WTC11 (cell line): ENCODE results near the gene U2SURP. TPM values are rescaled to one million over a fixed set of nuclear protein-coding genes. Genes with fewer than 3 reads are reported as not detected.

Source experiments
- ATAC-seq: fragments of 200-7000 bp; cut with Tn5 transposase; 2 replicates; pipeline ENCODE4 v1.10.0; 2021; ENCODE audit warnings: mild to moderate bottlenecking, moderate library complexity
- CTCF ChIA-PET: fragments of 300-600 bp; sonication (Branson Sonifier 250); formaldehyde crosslinking; loops from one replicate; lab custom pipeline; 2021; ENCODE audit warnings: antibody characterized with exemption; lab: Charles Lee
- POLR2A ChIA-PET: fragments of 350-600 bp; sonication (Branson Sonifier 250); formaldehyde crosslinking; loops from one replicate; lab custom pipeline; 2021; ENCODE audit warnings: antibody characterized with exemption; lab: Charles Lee
- DNase-seq: peaks from one replicate; pipeline ENCODE4 v3.0.0; 2021; ENCODE audit warnings: low spot score
- H3K27ac Mint-ChIP-seq: 2 replicates; pipeline ENCODE4 v1.8.0; 2021; ENCODE audit warnings: mixed read lengths
- H3K27me3 Mint-ChIP-seq: 2 replicates; pipeline ENCODE4 v1.8.0; 2021; ENCODE audit warnings: low read depth, mild to moderate bottlenecking, moderate library complexity, mixed read lengths
- H3K36me3 Mint-ChIP-seq: 2 replicates; pipeline ENCODE4 v1.8.0; 2021; ENCODE audit warnings: mixed read lengths
- H3K4me1 Mint-ChIP-seq: 2 replicates; pipeline ENCODE4 v1.8.0; 2022; ENCODE audit warnings: mixed read lengths
- H3K4me3 Mint-ChIP-seq: 2 replicates; pipeline ENCODE4 v1.8.0; 2021; ENCODE audit warnings: mild to moderate bottlenecking, moderate library complexity, mixed read lengths
- H3K9me3 Mint-ChIP-seq: 2 replicates; pipeline ENCODE4 v1.8.0; 2021; ENCODE audit warnings: mixed read lengths
- ATF1 ChIP-seq: sonication (generic); formaldehyde crosslinking; IDR thresholded peaks from 2 replicates; pipeline ENCODE4 v1.8.1; 2023; ENCODE audit warnings: mild to moderate bottlenecking, moderate library complexity, missing genetic modification reagents
- CREM ChIP-seq: sonication (generic); formaldehyde crosslinking; IDR thresholded peaks from 2 replicates; pipeline ENCODE4 v1.8.1; 2022; ENCODE audit warnings: mild to moderate bottlenecking, missing genetic modification reagents, moderate library complexity
- ESRRA ChIP-seq: sonication (generic); formaldehyde crosslinking; IDR thresholded peaks from 2 replicates; pipeline ENCODE4 v1.8.1; 2022; ENCODE audit warnings: mild to moderate bottlenecking, missing genetic modification reagents, borderline replicate concordance
- ETV6 ChIP-seq: sonication (generic); formaldehyde crosslinking; IDR thresholded peaks from 2 replicates; pipeline ENCODE4 v1.8.1; 2022; ENCODE audit warnings: mild to moderate bottlenecking, missing genetic modification reagents
- FOXK1 ChIP-seq: sonication (generic); formaldehyde crosslinking; IDR thresholded peaks from 2 replicates; pipeline ENCODE4 v1.8.0; 2022; ENCODE audit warnings: mild to moderate bottlenecking, moderate library complexity, missing genetic modification reagents
- JUN ChIP-seq: sonication (generic); formaldehyde crosslinking; IDR thresholded peaks from 2 replicates; pipeline ENCODE4 v1.8.0; 2023; ENCODE audit warnings: mild to moderate bottlenecking, missing genetic modification reagents
- SOX15 ChIP-seq: fragments of 250-450 bp; sonication (Bioruptor Pico); IDR thresholded peaks from 2 replicates; pipeline ENCODE4 v1.9.0; 2021; ENCODE audit warnings: mild to moderate bottlenecking
- ZNF138 ChIP-seq: sonication (generic); formaldehyde crosslinking; conservative IDR thresholded peaks from 2 replicates; pipeline ENCODE4 v1.8.1; 2022; ENCODE audit warnings: mild to moderate bottlenecking, moderate library complexity, missing genetic modification reagents
- total RNA-seq: library from RNA; stranded (reverse); gene quantifications from 3 replicates; pipeline ENCODE4 v1.2.3, GENCODE V29; 2021
- TF ChIP-seq, protein P1 (sequence below): sonication (generic); formaldehyde crosslinking; IDR thresholded peaks from 2 replicates; pipeline ENCODE4 v1.8.1; 2023; ENCODE audit warnings: mild to moderate bottlenecking, missing genetic modification reagents, borderline replicate concordance
- TF ChIP-seq, protein P2 (sequence below): sonication (generic); formaldehyde crosslinking; IDR thresholded peaks from 2 replicates; pipeline ENCODE4 v1.8.0; 2023; ENCODE audit warnings: missing genetic modification reagents, mild to moderate bottlenecking, borderline replicate concordance
- TF ChIP-seq, protein P3 (sequence below): fragments of 200-600 bp; IDR thresholded peaks from 2 replicates; pipeline ENCODE4 v1.8.0; 2022; ENCODE audit warnings: antibody characterized with exemption
- TF ChIP-seq, protein P4 (sequence below): fragments of 250-450 bp; sonication (Bioruptor Pico); IDR thresholded peaks from 2 replicates; pipeline ENCODE4 v2.1.2; 2022; ENCODE audit warnings: mild to moderate bottlenecking, moderate library complexity
- TF ChIP-seq, protein P5 (sequence below): fragments of 250-450 bp; sonication (Bioruptor Pico); IDR thresholded peaks from 2 replicates; pipeline ENCODE4 v1.9.0; 2021; ENCODE audit warnings: mild to moderate bottlenecking, borderline replicate concordance

The U2SURP gene
- total RNA-seq, 1 experiment from 2014 or later, result 133 TPM

DNA sequence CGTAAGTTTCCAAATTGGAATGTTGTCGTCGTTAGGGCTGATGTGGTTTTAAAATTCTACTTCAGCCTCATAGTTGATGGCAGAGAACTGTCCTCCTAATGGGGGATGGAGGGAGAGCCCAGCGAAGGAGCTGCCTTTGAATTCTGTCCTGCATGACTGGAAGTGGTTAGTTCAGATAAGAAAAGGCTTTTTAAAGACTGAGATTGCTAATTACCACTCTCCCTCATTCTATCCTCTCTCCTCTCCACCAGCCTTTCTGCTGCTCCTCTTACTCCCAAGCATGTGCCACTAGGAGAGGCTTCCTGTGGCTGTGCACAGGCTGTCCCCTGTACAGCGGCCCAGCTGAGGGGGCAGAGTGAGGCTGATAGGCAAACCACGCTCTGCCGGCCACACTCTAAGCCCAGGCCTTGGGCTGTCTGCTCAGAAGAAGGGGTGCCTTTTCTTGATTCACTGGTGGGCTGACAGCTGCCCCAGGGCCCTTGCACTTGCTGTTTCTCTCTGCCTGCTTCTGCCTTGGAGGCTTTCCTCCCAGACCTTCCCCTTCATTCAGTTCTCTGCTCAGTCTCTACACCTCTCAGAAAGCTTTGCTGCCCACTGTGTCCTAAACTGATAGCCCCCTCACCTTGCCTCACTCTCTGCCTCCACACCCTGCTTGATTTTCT lies 29.1 kb upstream of the U2SURP start:
- Mint-ChIP-seq H3K27ac (no peak overlapping the region), H3K27me3 (no peaks in the 10 kb centered on the region; the same call in none of the 2 replicates), H3K4me3 (no peak overlapping the region), H3K9me3 (no peaks in the 10 kb centered on the region), H3K4me1 (no peaks in the 10 kb centered on the region)
- CTCF ChIA-PET, result interaction anchor here (0.6 to 1.2 kb wide), 3 partner anchors 9 to 41 kb away, joined by 4 to 8 read pairs (median 4); no protein-coding TSS in a partner anchor
- TF ChIP-seq, protein P1, sequence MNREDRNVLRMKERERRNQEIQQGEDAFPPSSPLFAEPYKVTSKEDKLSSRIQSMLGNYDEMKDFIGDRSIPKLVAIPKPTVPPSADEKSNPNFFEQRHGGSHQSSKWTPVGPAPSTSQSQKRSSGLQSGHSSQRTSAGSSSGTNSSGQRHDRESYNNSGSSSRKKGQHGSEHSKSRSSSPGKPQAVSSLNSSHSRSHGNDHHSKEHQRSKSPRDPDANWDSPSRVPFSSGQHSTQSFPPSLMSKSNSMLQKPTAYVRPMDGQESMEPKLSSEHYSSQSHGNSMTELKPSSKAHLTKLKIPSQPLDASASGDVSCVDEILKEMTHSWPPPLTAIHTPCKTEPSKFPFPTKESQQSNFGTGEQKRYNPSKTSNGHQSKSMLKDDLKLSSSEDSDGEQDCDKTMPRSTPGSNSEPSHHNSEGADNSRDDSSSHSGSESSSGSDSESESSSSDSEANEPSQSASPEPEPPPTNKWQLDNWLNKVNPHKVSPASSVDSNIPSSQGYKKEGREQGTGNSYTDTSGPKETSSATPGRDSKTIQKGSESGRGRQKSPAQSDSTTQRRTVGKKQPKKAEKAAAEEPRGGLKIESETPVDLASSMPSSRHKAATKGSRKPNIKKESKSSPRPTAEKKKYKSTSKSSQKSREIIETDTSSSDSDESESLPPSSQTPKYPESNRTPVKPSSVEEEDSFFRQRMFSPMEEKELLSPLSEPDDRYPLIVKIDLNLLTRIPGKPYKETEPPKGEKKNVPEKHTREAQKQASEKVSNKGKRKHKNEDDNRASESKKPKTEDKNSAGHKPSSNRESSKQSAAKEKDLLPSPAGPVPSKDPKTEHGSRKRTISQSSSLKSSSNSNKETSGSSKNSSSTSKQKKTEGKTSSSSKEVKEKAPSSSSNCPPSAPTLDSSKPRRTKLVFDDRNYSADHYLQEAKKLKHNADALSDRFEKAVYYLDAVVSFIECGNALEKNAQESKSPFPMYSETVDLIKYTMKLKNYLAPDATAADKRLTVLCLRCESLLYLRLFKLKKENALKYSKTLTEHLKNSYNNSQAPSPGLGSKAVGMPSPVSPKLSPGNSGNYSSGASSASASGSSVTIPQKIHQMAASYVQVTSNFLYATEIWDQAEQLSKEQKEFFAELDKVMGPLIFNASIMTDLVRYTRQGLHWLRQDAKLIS (CRISPR knock-in tag), result no peak
- TF ChIP-seq ETV6 (CRISPR knock-in tag) (no peak), ZNF138 (CRISPR knock-in tag) (no peak), ESRRA (CRISPR knock-in tag) (no peak), SOX15 (CRISPR knock-in tag) (no peak), CREM (CRISPR knock-in tag) (no peak), ATF1 (CRISPR knock-in tag) (no peak), JUN (CRISPR knock-in tag) (no peak), FOXK1 (CRISPR knock-in tag) (no peak)
- TF ChIP-seq, protein P2, sequence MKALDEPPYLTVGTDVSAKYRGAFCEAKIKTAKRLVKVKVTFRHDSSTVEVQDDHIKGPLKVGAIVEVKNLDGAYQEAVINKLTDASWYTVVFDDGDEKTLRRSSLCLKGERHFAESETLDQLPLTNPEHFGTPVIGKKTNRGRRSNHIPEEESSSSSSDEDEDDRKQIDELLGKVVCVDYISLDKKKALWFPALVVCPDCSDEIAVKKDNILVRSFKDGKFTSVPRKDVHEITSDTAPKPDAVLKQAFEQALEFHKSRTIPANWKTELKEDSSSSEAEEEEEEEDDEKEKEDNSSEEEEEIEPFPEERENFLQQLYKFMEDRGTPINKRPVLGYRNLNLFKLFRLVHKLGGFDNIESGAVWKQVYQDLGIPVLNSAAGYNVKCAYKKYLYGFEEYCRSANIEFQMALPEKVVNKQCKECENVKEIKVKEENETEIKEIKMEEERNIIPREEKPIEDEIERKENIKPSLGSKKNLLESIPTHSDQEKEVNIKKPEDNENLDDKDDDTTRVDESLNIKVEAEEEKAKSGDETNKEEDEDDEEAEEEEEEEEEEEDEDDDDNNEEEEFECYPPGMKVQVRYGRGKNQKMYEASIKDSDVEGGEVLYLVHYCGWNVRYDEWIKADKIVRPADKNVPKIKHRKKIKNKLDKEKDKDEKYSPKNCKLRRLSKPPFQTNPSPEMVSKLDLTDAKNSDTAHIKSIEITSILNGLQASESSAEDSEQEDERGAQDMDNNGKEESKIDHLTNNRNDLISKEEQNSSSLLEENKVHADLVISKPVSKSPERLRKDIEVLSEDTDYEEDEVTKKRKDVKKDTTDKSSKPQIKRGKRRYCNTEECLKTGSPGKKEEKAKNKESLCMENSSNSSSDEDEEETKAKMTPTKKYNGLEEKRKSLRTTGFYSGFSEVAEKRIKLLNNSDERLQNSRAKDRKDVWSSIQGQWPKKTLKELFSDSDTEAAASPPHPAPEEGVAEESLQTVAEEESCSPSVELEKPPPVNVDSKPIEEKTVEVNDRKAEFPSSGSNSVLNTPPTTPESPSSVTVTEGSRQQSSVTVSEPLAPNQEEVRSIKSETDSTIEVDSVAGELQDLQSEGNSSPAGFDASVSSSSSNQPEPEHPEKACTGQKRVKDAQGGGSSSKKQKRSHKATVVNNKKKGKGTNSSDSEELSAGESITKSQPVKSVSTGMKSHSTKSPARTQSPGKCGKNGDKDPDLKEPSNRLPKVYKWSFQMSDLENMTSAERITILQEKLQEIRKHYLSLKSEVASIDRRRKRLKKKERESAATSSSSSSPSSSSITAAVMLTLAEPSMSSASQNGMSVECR, result no peak
- TF ChIP-seq, protein P3, sequence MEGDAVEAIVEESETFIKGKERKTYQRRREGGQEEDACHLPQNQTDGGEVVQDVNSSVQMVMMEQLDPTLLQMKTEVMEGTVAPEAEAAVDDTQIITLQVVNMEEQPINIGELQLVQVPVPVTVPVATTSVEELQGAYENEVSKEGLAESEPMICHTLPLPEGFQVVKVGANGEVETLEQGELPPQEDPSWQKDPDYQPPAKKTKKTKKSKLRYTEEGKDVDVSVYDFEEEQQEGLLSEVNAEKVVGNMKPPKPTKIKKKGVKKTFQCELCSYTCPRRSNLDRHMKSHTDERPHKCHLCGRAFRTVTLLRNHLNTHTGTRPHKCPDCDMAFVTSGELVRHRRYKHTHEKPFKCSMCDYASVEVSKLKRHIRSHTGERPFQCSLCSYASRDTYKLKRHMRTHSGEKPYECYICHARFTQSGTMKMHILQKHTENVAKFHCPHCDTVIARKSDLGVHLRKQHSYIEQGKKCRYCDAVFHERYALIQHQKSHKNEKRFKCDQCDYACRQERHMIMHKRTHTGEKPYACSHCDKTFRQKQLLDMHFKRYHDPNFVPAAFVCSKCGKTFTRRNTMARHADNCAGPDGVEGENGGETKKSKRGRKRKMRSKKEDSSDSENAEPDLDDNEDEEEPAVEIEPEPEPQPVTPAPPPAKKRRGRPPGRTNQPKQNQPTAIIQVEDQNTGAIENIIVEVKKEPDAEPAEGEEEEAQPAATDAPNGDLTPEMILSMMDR, result no peak
- TF ChIP-seq, protein P4, sequence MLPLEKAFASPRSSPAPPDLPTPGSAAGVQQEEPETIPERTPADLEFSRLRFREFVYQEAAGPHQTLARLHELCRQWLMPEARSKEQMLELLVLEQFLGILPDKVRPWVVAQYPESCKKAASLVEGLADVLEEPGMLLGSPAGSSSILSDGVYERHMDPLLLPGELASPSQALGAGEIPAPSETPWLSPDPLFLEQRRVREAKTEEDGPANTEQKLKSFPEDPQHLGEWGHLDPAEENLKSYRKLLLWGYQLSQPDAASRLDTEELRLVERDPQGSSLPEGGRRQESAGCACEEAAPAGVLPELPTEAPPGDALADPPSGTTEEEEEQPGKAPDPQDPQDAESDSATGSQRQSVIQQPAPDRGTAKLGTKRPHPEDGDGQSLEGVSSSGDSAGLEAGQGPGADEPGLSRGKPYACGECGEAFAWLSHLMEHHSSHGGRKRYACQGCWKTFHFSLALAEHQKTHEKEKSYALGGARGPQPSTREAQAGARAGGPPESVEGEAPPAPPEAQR (CRISPR knock-in tag), result no peak
- TF ChIP-seq, protein P5, sequence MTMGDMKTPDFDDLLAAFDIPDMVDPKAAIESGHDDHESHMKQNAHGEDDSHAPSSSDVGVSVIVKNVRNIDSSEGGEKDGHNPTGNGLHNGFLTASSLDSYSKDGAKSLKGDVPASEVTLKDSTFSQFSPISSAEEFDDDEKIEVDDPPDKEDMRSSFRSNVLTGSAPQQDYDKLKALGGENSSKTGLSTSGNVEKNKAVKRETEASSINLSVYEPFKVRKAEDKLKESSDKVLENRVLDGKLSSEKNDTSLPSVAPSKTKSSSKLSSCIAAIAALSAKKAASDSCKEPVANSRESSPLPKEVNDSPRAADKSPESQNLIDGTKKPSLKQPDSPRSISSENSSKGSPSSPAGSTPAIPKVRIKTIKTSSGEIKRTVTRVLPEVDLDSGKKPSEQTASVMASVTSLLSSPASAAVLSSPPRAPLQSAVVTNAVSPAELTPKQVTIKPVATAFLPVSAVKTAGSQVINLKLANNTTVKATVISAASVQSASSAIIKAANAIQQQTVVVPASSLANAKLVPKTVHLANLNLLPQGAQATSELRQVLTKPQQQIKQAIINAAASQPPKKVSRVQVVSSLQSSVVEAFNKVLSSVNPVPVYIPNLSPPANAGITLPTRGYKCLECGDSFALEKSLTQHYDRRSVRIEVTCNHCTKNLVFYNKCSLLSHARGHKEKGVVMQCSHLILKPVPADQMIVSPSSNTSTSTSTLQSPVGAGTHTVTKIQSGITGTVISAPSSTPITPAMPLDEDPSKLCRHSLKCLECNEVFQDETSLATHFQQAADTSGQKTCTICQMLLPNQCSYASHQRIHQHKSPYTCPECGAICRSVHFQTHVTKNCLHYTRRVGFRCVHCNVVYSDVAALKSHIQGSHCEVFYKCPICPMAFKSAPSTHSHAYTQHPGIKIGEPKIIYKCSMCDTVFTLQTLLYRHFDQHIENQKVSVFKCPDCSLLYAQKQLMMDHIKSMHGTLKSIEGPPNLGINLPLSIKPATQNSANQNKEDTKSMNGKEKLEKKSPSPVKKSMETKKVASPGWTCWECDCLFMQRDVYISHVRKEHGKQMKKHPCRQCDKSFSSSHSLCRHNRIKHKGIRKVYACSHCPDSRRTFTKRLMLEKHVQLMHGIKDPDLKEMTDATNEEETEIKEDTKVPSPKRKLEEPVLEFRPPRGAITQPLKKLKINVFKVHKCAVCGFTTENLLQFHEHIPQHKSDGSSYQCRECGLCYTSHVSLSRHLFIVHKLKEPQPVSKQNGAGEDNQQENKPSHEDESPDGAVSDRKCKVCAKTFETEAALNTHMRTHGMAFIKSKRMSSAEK, result no peak
- TF ChIP-seq, all 79 proteins: peak for 0
- DNase-seq (no peak), ATAC-seq (no peak)
- POLR2A ChIA-PET, result interaction anchor here (0.5 kb wide), 1 partner anchor 335 kb away, joined by 3 read pairs; no protein-coding TSS in a partner anchor
- no peaks in the 10 kb centered on the region for H3K36me3 Mint-ChIP-seq
